A673 (cell line): ENCODE results near the gene ANKRD9. TPM values are rescaled to one million over a fixed set of nuclear protein-coding genes. Genes with fewer than 3 reads are reported as not detected.

Experiments
- BruUV-seq: library from RNA; stranded (reverse); fragments of 400-500 nt; replicated peaks from 2 replicates; lab custom pipeline; 2021; lab: Mats Ljungman, UMichigan
- CTCF ChIA-PET: fragments of 300-600 bp; sonication (Branson Sonifier 250); formaldehyde crosslinking; loops from one replicate; lab custom pipeline; 2022; ENCODE audit warnings: antibody characterized with exemption; lab: Charles Lee
- POLR2A ChIA-PET: fragments of 300-600 bp; sonication (Branson Sonifier 250); formaldehyde crosslinking; loops from one replicate; lab custom pipeline; 2022; ENCODE audit warnings: antibody characterized with exemption; ENCODE audit not compliant: low non-redundant PET; lab: Charles Lee
- DNase-seq: peaks from one replicate; pipeline ENCODE4 v3.0.0-alpha.2; 2015; ENCODE audit warnings: low spot score
- H3K27ac ChIP-seq: fragments of 200-600 bp; sonication (generic); 2 replicates; pipeline ENCODE4 v1.5.1; 2016; ENCODE audit warnings: mixed run types, low read depth, mild to moderate bottlenecking, mixed read lengths, antibody characterized with exemption, low read length; ENCODE audit not compliant: poor library complexity, severe bottlenecking
- H3K27me3 ChIP-seq: fragments of 200-600 bp; sonication (generic); replicated peaks from 2 replicates; pipeline ENCODE4 v1.6.1; 2017; ENCODE audit warnings: mixed run types, low read depth, mild to moderate bottlenecking, mixed read lengths, antibody characterized with exemption, low read length; ENCODE audit not compliant: insufficient read depth, poor library complexity
- H3K36me3 ChIP-seq: fragments of 200-600 bp; sonication (generic); 2 replicates; pipeline ENCODE4 v1.6.1; 2016; ENCODE audit warnings: mixed run types, mild to moderate bottlenecking, mixed read lengths, antibody characterized with exemption, low read length; ENCODE audit not compliant: insufficient read depth, poor library complexity, severe bottlenecking
- H3K4me1 ChIP-seq: fragments of 200-600 bp; sonication (generic); 2 replicates; pipeline ENCODE4 v1.6.1; 2017; ENCODE audit warnings: mixed run types, mild to moderate bottlenecking, mixed read lengths, antibody characterized with exemption, low read length; ENCODE audit not compliant: insufficient read depth, poor library complexity, severe bottlenecking
- H3K4me3 ChIP-seq: fragments of 200-600 bp; sonication (generic); 2 replicates; pipeline ENCODE4 v1.5.1; 2016; ENCODE audit warnings: low read depth, mixed run types, mild to moderate bottlenecking, mixed read lengths, low read length; ENCODE audit not compliant: poor library complexity, severe bottlenecking
- H3K9me3 ChIP-seq: fragments of 200-600 bp; sonication (generic); 2 replicates; pipeline ENCODE4 v1.6.1; 2016; ENCODE audit warnings: mixed run types, low read depth, mild to moderate bottlenecking, mixed read lengths, antibody characterized with exemption, low read length; ENCODE audit not compliant: poor library complexity, severe bottlenecking
- CTCF ChIP-seq: fragments of 300-800, 200-600 bp; sonication (generic); conservative IDR thresholded peaks from 2 replicates; pipeline ENCODE4 v1.5.1; 2017; ENCODE audit warnings: low read depth, mild to moderate bottlenecking, antibody characterized with exemption, low read length, moderate library complexity, mixed read lengths
- EZH2 ChIP-seq: fragments of 200-600 bp; sonication (generic); IDR thresholded peaks from 2 replicates; pipeline ENCODE4 v1.6.1; 2017; ENCODE audit warnings: borderline replicate concordance, low read depth, mild to moderate bottlenecking, mixed read lengths, antibody characterized with exemption, low read length; ENCODE audit not compliant: poor library complexity, severe bottlenecking
- intact Hi-C: fragments of 100-400 bp; cut with micrococcal nuclease; formaldehyde crosslinking; loops from one replicate; pipeline ENCODE4 v1.10.0; 2022; ENCODE audit not compliant: unreplicated experiment
- total RNA-seq: library from RNA; stranded (reverse); gene quantifications from 2 replicates; pipeline ENCODE4 v1.2.3, GENCODE V29; 2021

Gene ANKRD9
- total RNA-seq, 1 experiment from 2014 or later = 28.0 TPM

- BruUV-seq = no TSS peak
- ChIA-PET CTCF (no interaction called here), POLR2A (no interaction called here)
- intact Hi-C loops = no loop called here
- H3K4me3 ChIP-seq = no peak overlapping the region
- H3K9me3 ChIP-seq = no peaks in the 10 kb centered on the region
- no peak for TF ChIP-seq CTCF
- peak; percentile 43 for DNase-seq
- H3K27ac ChIP-seq = peak overlapping the region; percentile 24
- H3K4me1 ChIP-seq = no peaks in the 10 kb centered on the region
- no peaks in the 10 kb centered on the region for H3K27me3 ChIP-seq
- no peaks in the 10 kb centered on the region for H3K36me3 ChIP-seq
Observed at GRCh38 chr14:102500158-102500662, 9.4 kb downstream of the ANKRD9 start.

GRCh38 chr14:102499401-102500157, 10.0 kb downstream of the ANKRD9 start:
- intact Hi-C loops = no loop called here
- BruUV-seq = no TSS peak
- Histone ChIP-seq H3K4me1 (no peaks in the 10 kb centered on the region), H3K27me3 (no peaks in the 10 kb centered on the region), H3K4me3 (no peak overlapping the region), H3K9me3 (no peaks in the 10 kb centered on the region), H3K36me3 (no peaks in the 10 kb centered on the region), H3K27ac (no peak overlapping the region)
- TF ChIP-seq CTCF (no peak), EZH2 (no peak)
- CTCF ChIA-PET = no interaction called here
- no peak for DNase-seq
- POLR2A ChIA-PET = no interaction called here

- H3K27me3 ChIP-seq = no peaks in the 10 kb centered on the region
- CTCF ChIA-PET = interaction anchor here (0.6 kb wide), 1 partner anchor 60 kb away, joined by 4 read pairs; no protein-coding TSS in a partner anchor
- TF ChIP-seq CTCF = no peak
- TF ChIP-seq EZH2 = no peak
- H3K9me3 ChIP-seq = no peaks in the 10 kb centered on the region
- no peak overlapping the region for H3K4me3 ChIP-seq
- no TSS peak for BruUV-seq
- no peak overlapping the region for H3K27ac ChIP-seq
- DNase-seq = no peak
- no peaks in the 10 kb centered on the region for H3K4me1 ChIP-seq
- intact Hi-C loops = no loop called here
- POLR2A ChIA-PET = no interaction called here
- H3K36me3 ChIP-seq = no peaks in the 10 kb centered on the region
Observed at GRCh38 chr14:102498678-102499265, 10.8 kb downstream of the ANKRD9 start.
